HG03378 (cell line): Measurements from ENCODE around the gene REL.
"Not testable (repeated sequence)": the region's sequence is repeated elsewhere in the genome, so short reads cannot be mapped to it uniquely, and the experiment has no call there.

Experiments
- ATAC-seq: cut with Tn5 transposase; IDR thresholded peaks from one replicate; pipeline ENCODE4 v1.9.1; 2021; ENCODE audit warnings: mild to moderate bottlenecking, moderate library complexity; ENCODE audit not compliant: unreplicated experiment

REL gene

DNA sequence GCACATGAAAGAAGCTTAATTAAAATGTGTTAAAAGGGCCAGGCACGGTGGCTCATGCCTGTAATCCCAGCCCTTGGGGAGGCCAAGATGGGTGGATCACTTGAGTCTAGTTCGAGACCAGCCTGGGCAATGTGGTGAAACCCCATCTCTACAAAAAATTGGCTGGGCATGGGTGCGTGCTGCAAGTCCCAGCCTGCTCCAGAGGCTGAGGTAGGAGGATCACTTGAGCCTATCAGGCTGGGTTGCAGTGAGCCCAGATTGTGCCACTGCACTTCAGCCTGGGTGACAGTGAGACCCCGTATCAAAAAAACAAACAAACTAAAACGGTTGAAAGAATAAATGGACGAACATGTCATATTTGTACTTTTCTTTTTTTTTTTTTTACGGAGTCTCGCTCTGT is 26.0 kb downstream of the REL start:
- no peak for ATAC-seq

- ATAC-seq = no peak
Observed at GRCh38 chr2:60925994-60926740, 44.8 kb downstream of the REL start.

GRCh38 chr2:60926741-60927552 is 45.6 kb downstream of the REL start:
- no peak for ATAC-seq

DNA sequence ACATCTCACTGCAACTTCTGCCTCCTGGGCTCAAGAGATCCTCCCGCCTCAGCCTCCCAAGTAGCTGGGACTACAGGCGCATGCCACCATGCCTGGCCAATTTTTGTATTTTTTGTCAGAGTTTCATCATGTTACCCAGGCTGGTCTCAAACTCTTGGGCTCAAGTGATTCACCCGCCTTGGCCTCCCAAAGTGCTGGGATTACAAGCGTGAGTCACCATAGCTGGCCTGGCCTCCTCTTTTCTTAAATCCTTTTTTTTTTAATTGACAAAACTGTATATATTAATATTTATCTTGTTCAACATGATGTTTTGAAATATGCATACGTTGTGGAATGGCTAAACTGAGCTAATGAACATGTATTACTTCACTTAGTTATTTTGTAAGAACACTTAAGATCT is 50.7 kb downstream of the REL start:
- ATAC-seq = not testable (repeated sequence)

GRCh38 chr2:60932954-60933353 is 51.6 kb downstream of the REL start:
- ATAC-seq = no peak

- no peak for ATAC-seq
Observed at GRCh38 chr2:60934165-60934722, 52.9 kb downstream of the REL start.

- no peak for ATAC-seq
Observed at GRCh38 chr2:60936757-60937156, 55.4 kb downstream of the REL start.

DNA sequence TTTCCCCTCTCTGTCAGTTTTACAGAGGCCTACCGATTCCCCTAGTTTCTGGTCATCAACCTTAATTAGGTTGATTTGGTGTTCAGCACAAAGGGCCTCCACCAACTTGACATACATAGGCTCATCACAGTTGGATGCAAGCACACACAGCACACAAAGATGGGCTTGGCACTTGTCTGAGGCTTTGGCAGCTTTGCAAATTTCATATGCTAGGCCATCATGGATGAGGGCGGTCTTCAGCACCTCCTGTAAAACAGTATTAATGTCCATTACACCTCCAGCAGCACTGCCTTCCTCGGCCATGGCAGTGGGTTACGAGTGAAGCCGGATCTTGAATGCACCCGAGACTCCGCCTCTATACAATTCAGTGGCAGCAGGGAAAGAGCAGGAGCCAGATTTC is 56.9 kb downstream of the REL start:
- no peak for ATAC-seq

GRCh38 chr2:60939622-60940021 is 58.2 kb downstream of the REL start:
- no peak for ATAC-seq

DNA sequence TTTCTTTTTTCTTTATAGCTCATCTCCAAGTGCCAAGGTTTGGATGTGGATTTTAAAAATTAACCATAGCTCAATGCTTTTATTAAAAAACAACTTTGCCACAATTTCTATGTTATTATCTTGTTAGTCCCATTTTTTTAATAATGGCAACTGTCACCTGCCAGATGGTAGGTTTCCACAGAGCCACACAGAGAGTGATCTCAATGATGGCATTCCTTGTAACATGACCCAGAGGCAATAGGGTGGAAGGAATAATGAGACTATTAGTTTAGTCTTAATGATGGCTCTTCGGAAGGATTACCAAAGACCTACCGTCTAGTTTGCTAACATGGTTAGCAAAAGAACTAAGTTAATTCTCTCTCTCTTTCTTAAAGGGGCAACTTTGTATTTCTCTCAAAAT is 64.0 kb downstream of the REL start:
- ATAC-seq = no peak

GRCh38 chr2:60947056-60947455 is 65.7 kb downstream of the REL start:
- ATAC-seq = no peak

GRCh38 chr2:60948161-60948560 is 66.8 kb downstream of the REL start:
- ATAC-seq = no peak

DNA sequence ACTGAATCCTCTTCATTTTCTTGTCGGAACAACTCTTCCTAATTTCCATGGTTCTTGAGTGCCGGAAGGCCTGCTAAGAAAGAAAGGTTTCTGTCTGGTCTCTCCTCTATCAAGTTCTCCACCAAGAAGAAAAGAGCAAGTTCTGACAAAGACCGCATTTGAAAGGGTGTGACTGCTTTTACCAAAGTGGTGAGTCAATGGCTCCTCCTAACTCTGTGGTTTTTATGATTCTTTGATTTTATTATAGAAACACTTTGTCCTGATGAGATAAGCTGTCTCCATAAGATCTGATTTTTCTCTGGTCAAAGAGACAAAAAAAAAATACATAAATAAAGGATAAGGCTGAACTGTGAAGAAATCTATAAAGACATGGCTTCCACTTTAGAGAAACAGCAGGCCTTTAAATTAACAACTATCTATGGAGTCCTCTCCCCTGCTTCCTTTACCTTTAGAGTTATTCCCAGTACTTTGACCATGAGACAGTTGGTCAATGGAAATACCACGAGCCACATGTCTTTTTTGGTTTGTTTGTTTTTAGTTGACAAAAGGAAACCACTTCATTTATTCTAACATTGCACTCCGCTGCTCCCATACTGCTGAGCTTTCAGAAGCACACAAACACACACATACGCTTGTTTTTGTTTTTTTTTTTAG is 67.7 kb downstream of the REL start:
- no peak for ATAC-seq

GRCh38 chr2:60954139-60954538 is 72.8 kb downstream of the REL start:
- ATAC-seq = peak; percentile 71

- ATAC-seq = no peak
Observed at GRCh38 chr2:60957224-60957623, 75.8 kb downstream of the REL start.

DNA sequence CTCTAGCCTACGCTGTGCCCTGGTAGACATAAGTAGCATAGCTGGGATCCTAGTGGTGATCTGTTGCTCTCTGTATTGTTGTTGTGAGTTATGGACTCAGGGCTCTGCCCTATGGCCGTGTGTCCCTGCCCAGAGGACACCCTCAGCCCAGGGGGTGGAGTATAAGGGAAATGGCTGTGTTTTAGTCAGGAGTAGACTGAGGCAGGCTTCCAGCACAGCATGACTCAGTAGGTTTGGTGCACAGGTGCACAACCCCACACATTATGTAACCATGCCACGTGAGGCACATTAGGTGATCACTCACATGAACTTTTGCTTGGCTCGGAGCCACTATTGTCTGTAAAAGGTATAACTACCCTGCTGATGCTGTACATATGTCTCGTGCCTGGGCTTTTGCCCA is 76.3 kb downstream of the REL start:
- ATAC-seq = no peak

DNA sequence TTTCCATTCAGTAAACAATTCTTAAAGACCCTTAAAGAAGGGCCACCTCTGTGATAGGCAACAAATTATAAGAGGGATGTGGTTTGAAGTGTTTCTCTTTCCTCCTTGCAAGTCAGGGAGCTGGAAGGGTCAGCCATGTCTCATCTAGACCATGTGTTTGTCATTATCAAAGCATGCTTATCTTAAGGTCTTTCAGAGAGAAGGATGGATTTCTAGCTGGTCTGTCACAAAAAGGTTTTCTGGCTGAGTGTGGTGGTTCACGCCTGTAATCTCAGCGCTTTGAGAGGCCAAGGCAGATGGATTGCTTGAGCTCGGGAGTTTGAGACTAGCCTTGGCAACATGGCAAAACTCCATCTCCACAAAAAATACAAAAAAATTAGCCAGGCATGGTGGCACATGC is 77.0 kb downstream of the REL start:
- no peak for ATAC-seq

- no peak for ATAC-seq
Observed at GRCh38 chr2:60958800-60959199, 77.4 kb downstream of the REL start.

GRCh38 chr2:60959501-60959900 is 78.1 kb downstream of the REL start:
- no peak for ATAC-seq

GRCh38 chr2:60960706-60961105 is 79.3 kb downstream of the REL start:
- ATAC-seq = no peak

DNA sequence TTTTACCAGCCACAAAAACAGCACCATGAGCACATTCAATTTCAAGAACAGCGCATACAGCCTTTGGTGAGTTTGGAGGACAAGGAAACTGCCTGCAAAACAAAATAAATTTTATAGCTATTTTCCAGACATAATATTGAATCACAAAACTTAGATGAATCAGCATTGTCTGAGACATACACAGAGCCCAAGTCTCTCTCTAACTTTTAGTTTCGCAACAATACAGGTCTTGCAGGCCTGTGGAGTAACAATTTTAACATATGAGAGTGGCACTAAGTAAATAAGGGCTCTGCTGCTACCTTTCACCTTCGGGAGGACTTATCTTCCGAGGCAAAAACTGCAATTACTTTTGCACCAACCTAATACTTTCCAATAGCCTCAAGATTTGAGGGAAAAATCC is 80.1 kb downstream of the REL start:
- ATAC-seq = no peak

- no peak for ATAC-seq
Observed at GRCh38 chr2:60962528-60962927, 81.2 kb downstream of the REL start.
